Parathyroid adenoma (tissue), 2 donors: Measurements from ENCODE around the gene AGBL5.

Experiments
- H2AFZ ChIP-seq: fragments of 300-600 bp; sonication (generic); one replicate; pipeline ENCODE4 v1.7.0; 2017; ENCODE audit warnings: antibody characterized with exemption, mild to moderate bottlenecking
- H3K27ac ChIP-seq: fragments of 300-600 bp; sonication (generic); one replicate; pipeline ENCODE4 v1.7.0; 2017
- H3K27me3 ChIP-seq: fragments of 300-600 bp; sonication (generic); one replicate; pipeline ENCODE4 v1.7.0; 2017; ENCODE audit warnings: low read length; ENCODE audit not compliant: control insufficient read depth, insufficient read depth
- H3K36me3 ChIP-seq: fragments of 300-600 bp; sonication (generic); one replicate; pipeline ENCODE4 v1.7.0; 2017; ENCODE audit warnings: low read length; ENCODE audit not compliant: control insufficient read depth, insufficient read depth
- H3K4me1 ChIP-seq: fragments of 300-600 bp; sonication (generic); one replicate; pipeline ENCODE4 v1.7.0; 2017; ENCODE audit warnings: control low read depth
- H3K4me2 ChIP-seq: fragments of 300-600 bp; sonication (generic); one replicate; pipeline ENCODE4 v1.7.0; 2017; ENCODE audit warnings: low read length
- H3K4me3 ChIP-seq: fragments of 300-600 bp; sonication (generic); one replicate; pipeline ENCODE4 v1.7.0; 2017; ENCODE audit warnings: low read depth, low read length
- H3K79me2 ChIP-seq: fragments of 300-600 bp; sonication (generic); one replicate; pipeline ENCODE4 v1.7.0; 2017; ENCODE audit warnings: control low read depth
- H3K9ac ChIP-seq: fragments of 300-600 bp; sonication (generic); one replicate; pipeline ENCODE4 v1.7.0; 2017; ENCODE audit warnings: mild to moderate bottlenecking
- H3K9me3 ChIP-seq: fragments of 300-600 bp; sonication (generic); one replicate; pipeline ENCODE4 v1.7.0; 2017; ENCODE audit warnings: low read length; ENCODE audit not compliant: control insufficient read depth
- TF ChIP-seq, protein P1 (sequence below): fragments of 300-600 bp; sonication (generic); IDR thresholded peaks from one replicate; pipeline ENCODE4 v1.7.0; 2017; ENCODE audit warnings: antibody characterized with exemption, mild to moderate bottlenecking
- donor health status: primary hyperparathyroidism.

Gene AGBL5

DNA sequence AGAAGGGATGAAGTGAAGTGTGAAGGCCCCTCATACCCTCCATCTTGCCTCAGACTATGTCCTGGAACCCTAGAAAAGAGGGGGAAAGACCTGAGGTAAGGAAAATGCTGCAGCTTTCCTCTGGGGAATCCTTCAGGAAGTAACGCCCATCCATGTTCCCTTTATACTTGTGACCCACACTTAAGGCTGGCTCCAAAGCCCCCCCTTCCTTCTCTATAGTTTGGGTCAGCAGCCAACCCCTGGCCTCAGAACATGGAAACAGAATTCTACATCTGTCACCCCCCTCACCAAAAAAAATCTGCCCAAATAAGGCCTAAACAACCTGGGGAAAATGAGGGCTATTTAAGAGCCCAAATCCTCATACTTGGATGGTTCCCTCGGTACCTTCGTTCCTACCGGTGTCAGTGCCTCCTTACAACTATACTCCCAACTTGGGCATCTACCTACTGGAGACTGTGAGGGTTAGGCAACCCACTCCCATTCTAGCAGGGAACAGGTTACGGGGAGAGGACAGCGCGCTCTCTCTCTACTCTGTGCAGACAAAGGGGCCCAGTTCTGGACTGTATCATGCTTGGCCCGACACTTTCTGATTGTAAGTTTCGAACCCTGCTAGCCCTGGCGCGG is 19.3 kb downstream of the AGBL5 start:
- H3K27ac ChIP-seq: peak overlapping the region; percentile 68
- no peaks in the 10 kb centered on the region for H3K36me3 ChIP-seq
- peak overlapping the region; percentile 87 for H3K4me3 ChIP-seq
- no peaks in the 10 kb centered on the region for H3K9me3 ChIP-seq
- H3K4me2 ChIP-seq: peak overlapping the region; percentile 62
- peaks cover 12% of the 10 kb centered on the region for H3K4me1 ChIP-seq
- H2AFZ ChIP-seq: peak overlapping the region; percentile 98
- no peaks in the 10 kb centered on the region for H3K27me3 ChIP-seq
- H3K79me2 ChIP-seq: peaks cover 22% of the 10 kb centered on the region
- peak overlapping the region; percentile 51 for H3K9ac ChIP-seq
- TF ChIP-seq, protein P1, sequence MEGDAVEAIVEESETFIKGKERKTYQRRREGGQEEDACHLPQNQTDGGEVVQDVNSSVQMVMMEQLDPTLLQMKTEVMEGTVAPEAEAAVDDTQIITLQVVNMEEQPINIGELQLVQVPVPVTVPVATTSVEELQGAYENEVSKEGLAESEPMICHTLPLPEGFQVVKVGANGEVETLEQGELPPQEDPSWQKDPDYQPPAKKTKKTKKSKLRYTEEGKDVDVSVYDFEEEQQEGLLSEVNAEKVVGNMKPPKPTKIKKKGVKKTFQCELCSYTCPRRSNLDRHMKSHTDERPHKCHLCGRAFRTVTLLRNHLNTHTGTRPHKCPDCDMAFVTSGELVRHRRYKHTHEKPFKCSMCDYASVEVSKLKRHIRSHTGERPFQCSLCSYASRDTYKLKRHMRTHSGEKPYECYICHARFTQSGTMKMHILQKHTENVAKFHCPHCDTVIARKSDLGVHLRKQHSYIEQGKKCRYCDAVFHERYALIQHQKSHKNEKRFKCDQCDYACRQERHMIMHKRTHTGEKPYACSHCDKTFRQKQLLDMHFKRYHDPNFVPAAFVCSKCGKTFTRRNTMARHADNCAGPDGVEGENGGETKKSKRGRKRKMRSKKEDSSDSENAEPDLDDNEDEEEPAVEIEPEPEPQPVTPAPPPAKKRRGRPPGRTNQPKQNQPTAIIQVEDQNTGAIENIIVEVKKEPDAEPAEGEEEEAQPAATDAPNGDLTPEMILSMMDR: no peak

DNA sequence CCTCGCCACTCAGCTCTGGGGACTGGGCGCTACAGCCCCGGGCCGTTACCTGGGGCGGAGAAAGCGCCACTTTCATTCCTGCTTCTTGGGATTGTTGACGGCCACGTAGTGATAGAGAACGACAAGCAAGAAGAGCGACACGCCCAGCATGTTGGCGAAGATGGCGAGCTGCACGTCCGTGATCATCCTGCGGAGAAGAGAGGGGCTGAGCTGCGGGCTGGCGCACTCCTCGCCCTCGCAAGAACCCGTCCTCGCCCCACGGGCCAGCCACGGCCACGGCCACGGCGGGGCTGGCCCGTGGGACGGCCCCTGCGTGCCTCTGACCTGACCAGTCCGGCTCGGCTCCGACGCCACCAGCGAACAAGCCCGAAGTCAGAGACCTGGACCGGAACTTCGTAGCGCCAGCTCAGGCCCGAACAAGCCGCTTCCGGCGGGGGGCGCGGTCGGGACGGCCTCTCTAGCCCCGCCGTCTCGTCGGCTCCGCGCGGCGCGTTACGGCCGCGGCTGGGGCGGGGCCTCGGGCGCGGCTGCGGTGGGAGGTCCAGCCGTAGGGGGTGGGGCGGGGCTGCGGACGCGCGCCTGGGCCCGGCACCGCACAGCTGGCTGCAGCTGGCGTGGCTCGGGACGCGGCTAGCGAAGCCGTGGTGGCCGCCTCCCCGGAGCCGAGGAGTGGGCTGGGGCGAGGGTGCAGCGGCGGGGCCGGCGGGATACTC is 20.0 kb downstream of the AGBL5 start, which contains the start of gene OST4:
OST4 (minus strand) TSS at position 378 of the 713 bp plus-strand sequence.
- Histone ChIP-seq H3K4me2 (peak within 1 kb of the TSS; percentile 86), H3K27me3 (no peaks in the 10 kb centered on the region), H3K79me2 (peaks cover 22% of the 10 kb centered on the region), H3K36me3 (no peaks in the 10 kb centered on the region), H3K9me3 (no peaks in the 10 kb centered on the region), H3K4me3 (peak within 1 kb of the TSS; percentile 87), H3K9ac (peak within 1 kb of the TSS; percentile 51), H3K27ac (peak within 1 kb of the TSS; percentile 74), H3K4me1 (peaks cover 12% of the 10 kb centered on the region), H2AFZ (peak within 1 kb of the TSS; percentile 98)
- TF ChIP-seq, protein P1: peak; percentile 26

DNA sequence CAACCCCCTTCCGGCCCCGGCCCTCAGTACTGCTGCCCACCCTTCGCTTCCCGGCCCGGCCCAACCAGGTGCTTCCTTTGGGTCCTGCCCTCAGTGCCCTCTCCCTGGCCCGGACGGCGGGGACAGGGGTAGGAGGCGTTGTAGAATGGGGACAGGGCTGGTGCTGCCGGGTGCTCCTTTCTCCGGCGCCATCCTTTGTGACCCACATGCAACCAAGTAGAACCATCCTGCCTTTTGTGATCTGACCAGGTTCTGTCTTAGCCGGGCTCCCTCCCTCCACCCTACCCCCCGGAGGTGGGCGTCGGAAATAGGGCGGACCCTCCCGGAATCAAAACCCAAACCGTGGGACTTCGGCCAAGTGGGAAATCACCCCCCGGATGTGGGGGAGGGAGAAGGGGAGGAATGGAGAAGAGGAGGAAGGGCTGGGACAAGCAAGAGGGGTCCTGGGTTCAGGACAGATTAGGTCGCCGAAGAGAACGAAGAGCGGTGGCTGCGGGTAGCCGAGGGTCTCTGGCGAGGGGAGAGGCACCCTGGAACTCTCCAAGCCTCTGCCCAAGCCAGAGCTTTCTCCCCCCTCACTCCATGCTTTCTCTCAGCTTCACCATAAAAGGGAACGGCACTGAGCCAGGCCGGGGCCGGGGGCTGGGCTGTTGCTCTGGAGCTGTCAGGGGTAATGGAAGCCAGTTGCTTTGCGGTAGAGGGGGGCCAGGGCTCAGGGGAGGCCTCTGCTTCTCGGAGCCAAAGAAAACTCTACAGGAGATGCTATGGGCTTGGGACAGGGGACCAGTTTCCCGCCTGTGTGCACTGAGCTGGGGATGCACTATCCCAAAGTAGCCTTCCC is 20.7 kb downstream of the AGBL5 start:
- Histone ChIP-seq H3K36me3 (no peaks in the 10 kb centered on the region), H3K27ac (peak overlapping the region; percentile 74), H3K4me3 (peak overlapping the region; percentile 63), H3K9me3 (no peaks in the 10 kb centered on the region), H2AFZ (peak overlapping the region; percentile 95), H3K4me1 (peaks cover 12% of the 10 kb centered on the region), H3K4me2 (peak overlapping the region; percentile 86), H3K27me3 (no peaks in the 10 kb centered on the region), H3K9ac (no peak overlapping the region), H3K79me2 (peaks cover 22% of the 10 kb centered on the region)
- TF ChIP-seq, protein P1: no peak

DNA sequence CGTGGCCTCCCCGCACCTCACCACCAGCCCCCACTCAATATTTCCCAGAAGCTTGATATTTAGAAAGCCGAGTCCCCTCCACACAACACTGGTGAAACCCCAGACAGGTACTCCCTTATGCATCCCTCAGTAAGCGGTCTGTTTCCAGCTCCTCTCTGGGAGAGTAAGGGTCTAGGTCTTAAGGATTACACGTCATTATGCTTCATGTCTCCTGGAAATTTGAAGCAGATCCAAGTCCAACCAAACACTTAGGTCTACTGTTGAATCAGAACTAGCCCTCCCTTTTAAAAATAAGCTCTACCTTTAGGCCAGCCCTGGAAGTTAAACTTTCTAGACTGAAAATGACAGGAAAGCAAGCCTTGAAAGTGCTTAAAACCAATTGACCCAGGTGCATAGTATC is 21.5 kb downstream of the AGBL5 start:
- Histone ChIP-seq H3K4me2 (no peak overlapping the region), H3K36me3 (no peaks in the 10 kb centered on the region), H3K27me3 (no peaks in the 10 kb centered on the region), H3K79me2 (peaks cover 22% of the 10 kb centered on the region), H3K9ac (no peak overlapping the region), H3K9me3 (no peaks in the 10 kb centered on the region), H3K27ac (no peak overlapping the region), H3K4me3 (no peak overlapping the region), H2AFZ (no peak overlapping the region), H3K4me1 (peaks cover 12% of the 10 kb centered on the region)
- TF ChIP-seq, protein P1: no peak
